ENCODE results near the gene ANXA3. TPM values are rescaled to one million over a fixed set of nuclear protein-coding genes. Genes with fewer than 3 reads are reported as not detected.
A peak's percentile ranks its signal among the peaks of the same experiment; 100 is the strongest.

Gene ANXA3
- total and polyA plus RNA-seq, 9 donors, result 1.5 to 63.5 (median 8.1) TPM

DNA sequence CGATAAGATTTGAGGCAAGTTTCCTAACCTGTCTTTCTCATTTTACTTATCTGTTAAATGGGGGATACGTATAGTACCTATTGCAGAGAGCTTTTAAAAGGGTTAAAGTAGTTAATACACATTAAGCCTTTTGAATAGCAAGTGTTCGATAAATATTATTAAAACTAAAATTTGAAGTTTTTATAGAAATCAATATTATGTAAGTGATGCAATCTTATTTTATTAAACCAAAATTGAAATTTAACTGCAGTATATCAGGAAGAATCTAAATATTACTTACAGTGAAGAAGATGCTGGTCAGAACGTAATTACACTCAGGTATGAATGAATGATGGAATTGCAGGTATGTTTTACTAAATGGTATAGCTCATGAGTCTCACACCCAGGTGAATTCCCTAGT, 58.0 kb downstream of the ANXA3 start:
- H3K4me3 ChIP-seq, result no peak overlapping the region
- no peaks in the 10 kb centered on the region for H3K36me3 ChIP-seq
- no peak for TF ChIP-seq POLR2A (IDR thresholded peaks at IDR 0.05)
- no peak for TF ChIP-seq EP300 (IDR thresholded peaks at IDR 0.05)
- no peak for TF ChIP-seq CTCF (IDR thresholded peaks at IDR 0.05)

GRCh38 chr4:78610546-78611214, 59.1 kb downstream of the ANXA3 start:
- WGBS, 3 donors, result 80 to 89% (median 82%) methylated on average over 3 of the region's 3 CpGs
- intact Hi-C loops (cut with DNase I), result loop anchor here in 3 of 4 donors (10.0 kb wide), 1 partner anchor 254 kb away; no protein-coding TSS in a partner anchor

More for the DNA sequence above, 58.0 kb downstream of the ANXA3 start:
- Histone ChIP-seq H3K27me3 (no peaks in the 10 kb centered on the region), H3K27ac (no peak overlapping the region), H3K9me3 (no peaks in the 10 kb centered on the region), H3K4me1 (ENCODE audit: insufficient read depth) (no peaks in the 10 kb centered on the region)
- 47 to 65% (median 63%) methylated on average over 4 of the region's 4 CpGs for WGBS, 3 donors
- no peak for DNase-seq
- intact Hi-C loops (cut with DNase I), result no loop called here

GRCh38 chr4:78611215-78611558, 59.6 kb downstream of the ANXA3 start:
- DNase-seq, result no peak
- Histone ChIP-seq H3K36me3 (no peaks in the 10 kb centered on the region), H3K4me3 (no peak overlapping the region), H3K4me1 (ENCODE audit: insufficient read depth) (no peaks in the 10 kb centered on the region), H3K27me3 (no peaks in the 10 kb centered on the region), H3K27ac (no peak overlapping the region), H3K9me3 (no peaks in the 10 kb centered on the region)
- TF ChIP-seq EP300 (IDR thresholded peaks at IDR 0.05), result no peak
- no peak for TF ChIP-seq POLR2A (IDR thresholded peaks at IDR 0.05)
- no peak for TF ChIP-seq CTCF (IDR thresholded peaks at IDR 0.05)
- 85 to 88% (median 88%) methylated on average over 2 of the region's 2 CpGs for WGBS, 3 donors
- intact Hi-C loops (cut with DNase I), result loop anchor here in 3 of 4 donors (10.0 kb wide), 1 partner anchor 254 kb away; no protein-coding TSS in a partner anchor

More at GRCh38 chr4:78610546-78611214, 59.1 kb downstream of the ANXA3 start:
- no peak for DNase-seq
- Histone ChIP-seq H3K4me3 (no peak overlapping the region), H3K4me1 (ENCODE audit: insufficient read depth) (no peaks in the 10 kb centered on the region), H3K27me3 (no peaks in the 10 kb centered on the region), H3K27ac (no peak overlapping the region), H3K36me3 (no peaks in the 10 kb centered on the region), H3K9me3 (no peaks in the 10 kb centered on the region)
- no peak for TF ChIP-seq CTCF (IDR thresholded peaks at IDR 0.05)
- TF ChIP-seq POLR2A (IDR thresholded peaks at IDR 0.05), result no peak
- no peak for TF ChIP-seq EP300 (IDR thresholded peaks at IDR 0.05)

DNA sequence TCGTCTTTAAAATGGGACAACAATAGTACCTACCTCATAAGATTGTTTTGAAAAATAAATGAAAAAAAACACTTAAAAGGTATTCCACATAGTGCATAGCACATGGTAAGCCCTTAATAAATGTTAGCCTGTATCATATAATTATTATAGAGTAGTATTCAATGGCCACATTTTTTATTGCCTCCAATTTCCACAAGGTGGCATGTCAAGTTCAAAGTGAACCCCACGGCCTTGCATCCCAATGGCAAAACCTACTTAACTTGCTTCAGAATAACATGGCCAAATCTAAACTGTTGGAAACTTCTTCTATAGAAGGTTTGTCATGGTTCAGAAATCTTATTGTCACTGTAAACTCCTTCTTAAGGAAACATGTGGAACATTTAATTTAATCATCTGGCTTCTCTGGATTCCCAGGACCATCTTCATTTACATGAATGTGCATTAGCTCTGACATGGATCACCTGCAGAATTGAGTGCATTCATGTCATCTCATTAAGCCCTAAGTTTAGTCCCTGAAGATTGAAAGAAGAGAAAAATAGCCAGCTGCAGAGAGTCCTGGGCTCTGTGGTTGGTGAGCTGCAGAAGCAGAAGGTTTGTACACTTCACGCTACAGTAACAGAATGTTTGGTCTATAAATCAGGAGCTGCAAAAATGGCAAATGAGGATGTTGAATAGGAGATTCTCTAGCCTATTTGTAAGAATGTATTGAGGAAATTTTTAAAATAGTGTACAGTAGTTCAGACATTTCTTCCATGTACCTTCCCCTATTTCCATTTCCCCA, 61.0 kb downstream of the ANXA3 start:
- Histone ChIP-seq H3K4me1 (ENCODE audit: insufficient read depth) (no peaks in the 10 kb centered on the region), H3K36me3 (no peaks in the 10 kb centered on the region), H3K27ac (no peak overlapping the region), H3K9me3 (no peaks in the 10 kb centered on the region), H3K27me3 (no peaks in the 10 kb centered on the region), H3K4me3 (no peak overlapping the region)
- 65 to 67% (median 66%) methylated on average over 3 of the region's 3 CpGs for WGBS, 3 donors
- TF ChIP-seq POLR2A (IDR thresholded peaks at IDR 0.05), result no peak
- peak in 2 of 3 donors; percentile 8 to 24 for TF ChIP-seq CTCF (IDR thresholded peaks at IDR 0.05)
- intact Hi-C loops (cut with DNase I), result loop anchor here in 3 of 4 donors (10.0 kb wide), 1 partner anchor 252 kb away; no protein-coding TSS in a partner anchor
- DNase-seq, result no peak

Measured in ovary (tissue), 9 donors.